ENCODE data around the gene RPS21.

RPS21 gene

DNA sequence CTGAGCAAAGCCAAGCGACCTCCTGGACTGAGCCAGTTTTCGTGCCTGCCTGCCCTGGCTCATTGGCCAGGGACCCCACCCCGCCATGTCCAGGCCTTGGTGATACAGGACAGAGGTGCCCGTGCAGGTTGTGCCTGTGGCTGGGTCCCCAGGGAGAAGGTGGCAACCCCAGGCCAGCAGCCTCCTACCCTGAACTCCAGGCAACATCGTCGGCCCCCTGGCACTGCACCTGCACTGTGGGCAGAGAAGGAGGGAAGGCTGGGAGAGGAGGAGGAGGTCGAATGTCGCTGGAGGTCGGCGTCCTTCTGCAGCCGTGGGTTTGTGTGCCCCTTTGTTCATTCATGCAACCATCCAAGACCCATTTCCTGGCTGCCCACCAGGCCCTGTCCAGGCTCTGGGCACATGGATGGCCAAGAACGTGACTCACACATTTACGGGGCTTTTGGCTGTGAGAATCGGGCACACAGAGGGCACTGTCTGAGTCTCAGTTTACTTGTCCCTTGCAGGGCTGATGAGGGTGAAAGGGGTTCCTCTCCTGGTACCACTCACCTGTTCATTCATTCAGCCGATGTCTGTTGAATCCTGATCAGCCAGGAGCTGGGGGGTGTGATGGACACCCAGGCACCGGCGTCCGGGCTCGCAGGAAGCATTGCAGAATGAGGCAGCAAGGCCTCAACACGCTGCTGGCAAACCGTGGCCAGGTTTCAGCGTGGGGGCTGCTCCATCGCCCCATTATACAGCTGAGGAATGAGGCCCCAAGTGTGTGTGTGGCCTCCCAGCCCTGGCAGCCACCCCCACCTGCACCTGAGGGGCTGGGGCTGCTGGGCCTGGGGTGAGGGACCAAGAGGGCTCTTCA, 42.8 kb downstream of the RPS21 start:
- TF ChIP-seq CTCF (IDR thresholded peaks at IDR 0.05), result no peak
- Histone ChIP-seq H3K9me3 (ENCODE audit: control insufficient read depth, low read length) (no peaks in the 10 kb centered on the region), H3K79me2 (no peaks in the 10 kb centered on the region), H3K9ac (no peak overlapping the region), H3K27me3 (ENCODE audit: control insufficient read depth, insufficient read depth, low read length) (no peaks in the 10 kb centered on the region), H2AFZ (no peak overlapping the region), H3K4me2 (ENCODE audit: low read length) (no peak overlapping the region), H3K4me1 (peaks cover 28% of the 10 kb centered on the region), H3K36me3 (ENCODE audit: control insufficient read depth, insufficient read depth, low read length) (no peaks in the 10 kb centered on the region), H3K4me3 (ENCODE audit: low read depth, low read length) (no peak overlapping the region), H3K27ac (no peak overlapping the region)

GRCh38 chr20:62430311-62430853, 43.5 kb downstream of the RPS21 start:
- Histone ChIP-seq H3K79me2 (no peaks in the 10 kb centered on the region), H2AFZ (no peak overlapping the region), H3K27me3 (ENCODE audit: control insufficient read depth, insufficient read depth, low read length) (no peaks in the 10 kb centered on the region), H3K27ac (no peak overlapping the region), H3K4me1 (peaks cover 23% of the 10 kb centered on the region), H3K36me3 (ENCODE audit: control insufficient read depth, insufficient read depth, low read length) (no peaks in the 10 kb centered on the region), H3K4me2 (ENCODE audit: low read length) (no peak overlapping the region), H3K9ac (no peak overlapping the region), H3K9me3 (ENCODE audit: control insufficient read depth, low read length) (no peaks in the 10 kb centered on the region), H3K4me3 (ENCODE audit: low read depth, low read length) (no peak overlapping the region)
- no peak for TF ChIP-seq CTCF (IDR thresholded peaks at IDR 0.05)

DNA sequence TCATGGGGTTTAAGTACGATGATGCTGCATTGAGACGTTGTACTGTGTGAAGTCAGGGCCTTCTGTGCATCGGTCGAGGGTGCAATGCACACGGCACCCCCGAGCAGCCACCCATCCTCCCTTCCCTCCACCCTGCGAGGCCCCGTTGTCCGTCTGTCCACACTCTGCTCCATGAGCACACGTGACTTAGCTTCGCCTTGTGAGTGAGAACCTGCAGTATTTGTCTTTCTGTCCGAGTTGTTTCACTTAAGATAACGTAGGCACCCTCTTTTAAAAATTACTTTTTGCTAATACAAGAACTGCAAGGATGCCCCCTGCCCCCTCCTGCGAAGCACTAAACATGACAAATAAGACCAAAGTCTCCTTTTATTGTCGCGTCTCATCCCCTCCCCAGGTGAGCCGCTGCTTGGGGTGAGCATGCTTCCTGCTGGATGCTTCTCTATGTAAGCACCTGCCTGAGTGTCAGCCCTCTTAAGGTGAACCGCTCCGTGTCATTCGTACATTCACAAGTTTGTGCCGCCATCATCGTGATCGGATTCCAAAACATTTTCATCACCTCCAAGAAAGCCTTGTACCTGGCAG, 44.1 kb downstream of the RPS21 start:
- Histone ChIP-seq H3K9me3 (ENCODE audit: control insufficient read depth, low read length) (no peaks in the 10 kb centered on the region), H3K4me1 (peaks cover 21% of the 10 kb centered on the region), H3K9ac (no peak overlapping the region), H3K27me3 (ENCODE audit: control insufficient read depth, insufficient read depth, low read length) (no peaks in the 10 kb centered on the region), H3K36me3 (ENCODE audit: control insufficient read depth, insufficient read depth, low read length) (no peaks in the 10 kb centered on the region), H3K27ac (no peak overlapping the region), H2AFZ (peak overlapping the region; percentile 53), H3K4me2 (ENCODE audit: low read length) (no peak overlapping the region), H3K79me2 (no peaks in the 10 kb centered on the region), H3K4me3 (ENCODE audit: low read depth, low read length) (no peak overlapping the region)
- TF ChIP-seq CTCF (IDR thresholded peaks at IDR 0.05), result no peak

DNA sequence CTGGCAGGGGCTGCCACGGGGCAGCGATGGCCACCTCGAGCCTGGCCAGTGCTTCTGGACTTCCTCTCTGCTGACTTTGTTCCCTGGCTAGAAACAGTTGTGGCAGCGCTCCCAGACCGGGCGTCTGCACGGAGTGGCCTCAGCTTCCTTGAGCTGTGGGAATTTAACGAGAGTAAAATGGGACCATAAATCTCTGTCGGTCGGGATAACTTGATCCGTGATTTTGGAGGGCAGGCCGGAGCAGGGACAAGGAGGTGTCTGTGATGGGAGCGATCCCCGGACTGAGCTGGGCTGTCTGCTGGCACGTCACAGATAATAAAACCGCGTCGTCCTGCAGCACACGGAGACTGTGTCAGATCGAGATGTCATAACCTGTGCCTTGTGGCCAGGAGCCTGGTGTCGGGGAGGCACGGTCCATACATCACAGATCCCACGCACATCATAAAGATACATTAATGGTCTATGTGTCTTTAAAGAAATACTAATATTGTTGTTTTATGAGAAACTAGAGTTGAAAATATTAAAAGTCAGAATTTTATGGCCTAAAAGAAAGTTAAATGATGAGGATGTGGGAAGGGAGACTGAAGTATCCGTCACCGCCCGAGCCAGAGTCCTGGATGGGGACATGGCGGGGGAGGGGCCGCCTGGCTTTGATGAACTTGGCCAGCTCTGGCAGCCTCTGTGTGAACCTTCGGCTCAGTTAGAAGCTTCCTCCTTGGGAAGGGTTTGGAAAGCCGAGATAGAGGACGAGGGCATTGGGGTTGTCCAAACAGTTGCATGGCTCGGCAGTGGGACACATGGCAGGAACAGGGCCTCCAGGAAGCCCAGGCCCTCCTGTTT, 47.0 kb downstream of the RPS21 start:
- Histone ChIP-seq H3K4me3 (ENCODE audit: low read depth, low read length) (no peak overlapping the region), H3K9ac (no peak overlapping the region), H3K27me3 (ENCODE audit: control insufficient read depth, insufficient read depth, low read length) (no peaks in the 10 kb centered on the region), H3K4me2 (ENCODE audit: low read length) (no peak overlapping the region), H3K27ac (no peak overlapping the region), H3K79me2 (no peaks in the 10 kb centered on the region), H3K36me3 (ENCODE audit: control insufficient read depth, insufficient read depth, low read length) (no peaks in the 10 kb centered on the region), H3K9me3 (ENCODE audit: control insufficient read depth, low read length) (no peaks in the 10 kb centered on the region), H3K4me1 (no peaks in the 10 kb centered on the region), H2AFZ (no peak overlapping the region)
- TF ChIP-seq CTCF (IDR thresholded peaks at IDR 0.05), result no peak

All from parathyroid adenoma (tissue), 2 donors.